Epidermal melanocyte (primary cell): ENCODE results near the gene MAGI1.

Experiments used
- DNase-seq: peaks from one replicate; pipeline ENCODE4 v3.0.0; 2011; ENCODE audit warnings: low spot score; ENCODE audit not compliant: insufficient read length

Gene MAGI1

DNA sequence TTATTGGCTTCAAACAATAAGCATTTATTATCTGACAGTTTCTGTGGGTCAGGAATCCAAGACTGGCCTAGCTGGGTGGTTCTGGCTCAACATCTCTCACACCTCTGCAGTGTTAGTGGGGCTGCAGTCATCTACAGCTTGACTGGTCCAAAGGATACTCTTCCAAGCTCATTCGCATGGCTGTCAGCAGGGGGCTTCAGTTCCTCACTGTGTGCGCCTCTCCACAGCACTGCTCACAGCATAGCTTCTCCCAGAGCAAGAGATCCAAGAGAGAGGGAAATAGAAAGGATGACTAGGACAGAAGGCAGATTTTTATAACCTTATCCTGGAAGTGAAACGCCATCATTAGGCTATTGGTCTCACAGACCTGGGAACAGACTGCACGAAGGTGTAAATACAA lies 64.2 kb downstream of the MAGI1 start:
- no peak for DNase-seq

DNA sequence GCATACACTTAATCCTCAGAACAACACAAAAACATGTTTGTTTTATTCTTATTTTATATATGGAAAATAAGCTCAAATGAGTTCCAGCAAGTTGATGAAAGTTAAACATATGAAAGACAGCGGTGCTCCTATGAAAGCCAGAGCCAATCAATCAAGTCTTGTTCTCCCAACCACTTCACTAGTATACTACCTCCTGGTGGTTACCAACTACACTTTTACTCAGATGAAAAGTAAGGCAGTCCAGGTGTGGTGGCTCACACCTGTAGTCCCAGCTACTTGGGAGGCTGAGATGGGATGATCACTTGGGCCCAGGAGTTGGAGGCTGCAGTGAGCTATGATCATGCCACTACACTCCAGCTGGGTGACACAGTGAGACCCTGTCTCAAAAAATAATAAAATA lies 66.0 kb downstream of the MAGI1 start:
- DNase-seq, result no peak

DNA sequence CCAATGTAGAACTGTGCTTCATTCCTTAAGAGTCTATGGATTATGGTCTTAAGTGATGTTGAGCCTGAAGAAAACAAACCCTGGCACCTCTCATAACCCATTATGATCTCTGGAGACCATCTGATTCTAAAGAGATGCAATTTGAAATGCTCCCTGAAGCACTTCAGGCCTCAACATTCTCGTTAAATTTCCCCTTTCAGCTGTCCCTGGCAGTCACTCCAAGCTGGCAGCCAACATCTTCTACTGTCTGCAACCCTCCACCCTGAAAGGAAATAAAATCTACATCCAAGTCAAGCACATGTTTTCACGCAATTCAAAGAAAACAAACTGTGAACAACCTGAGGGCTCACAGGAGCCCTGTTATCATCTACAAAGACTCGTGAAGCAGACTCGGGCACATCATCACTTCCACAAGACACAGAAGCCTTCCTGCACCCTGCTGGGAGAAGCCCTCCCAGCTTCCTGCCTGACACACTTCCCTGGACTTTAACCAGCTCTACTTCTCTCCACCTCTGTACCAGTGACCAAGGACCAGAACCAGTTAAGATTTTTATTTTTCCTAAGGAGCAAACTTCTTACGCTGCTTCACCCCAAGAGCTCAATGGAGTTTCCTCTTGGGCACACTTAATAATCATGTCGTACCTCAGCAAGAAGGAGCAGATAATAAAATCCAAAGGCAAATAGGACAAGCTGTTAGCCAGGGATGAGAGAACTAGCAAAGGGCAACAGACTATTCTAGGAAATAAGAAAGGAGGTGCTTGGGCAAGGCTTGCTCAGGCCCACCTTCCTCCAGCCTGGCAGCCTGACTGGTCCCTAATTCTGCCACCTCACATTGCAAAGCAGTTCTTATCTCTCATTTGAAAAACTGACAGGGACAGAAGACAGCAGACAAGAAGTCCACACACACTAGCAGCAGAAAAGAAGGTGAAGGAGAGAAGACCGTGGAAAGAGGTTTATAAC lies 67.1 kb downstream of the MAGI1 start:
- no peak for DNase-seq

DNA sequence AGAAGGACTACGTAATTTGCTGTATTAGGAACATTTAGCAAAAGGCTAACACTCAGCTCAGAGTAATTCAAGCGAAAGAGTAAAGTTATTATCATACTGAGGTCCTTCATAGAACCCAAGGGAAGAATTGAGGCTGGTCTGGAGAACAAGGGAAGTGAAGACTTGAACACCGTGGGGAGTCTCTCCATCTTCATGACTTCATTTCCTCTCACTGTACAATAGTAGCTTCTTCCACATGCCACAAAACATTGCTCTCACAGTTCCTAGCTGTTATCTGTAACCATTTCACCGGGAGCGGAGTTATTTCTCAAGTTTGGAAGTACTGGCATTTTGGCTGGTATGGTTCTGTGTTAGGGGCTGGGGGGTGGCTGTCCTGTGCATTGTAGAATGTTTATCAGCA lies 69.7 kb downstream of the MAGI1 start:
- DNase-seq, result no peak

DNA sequence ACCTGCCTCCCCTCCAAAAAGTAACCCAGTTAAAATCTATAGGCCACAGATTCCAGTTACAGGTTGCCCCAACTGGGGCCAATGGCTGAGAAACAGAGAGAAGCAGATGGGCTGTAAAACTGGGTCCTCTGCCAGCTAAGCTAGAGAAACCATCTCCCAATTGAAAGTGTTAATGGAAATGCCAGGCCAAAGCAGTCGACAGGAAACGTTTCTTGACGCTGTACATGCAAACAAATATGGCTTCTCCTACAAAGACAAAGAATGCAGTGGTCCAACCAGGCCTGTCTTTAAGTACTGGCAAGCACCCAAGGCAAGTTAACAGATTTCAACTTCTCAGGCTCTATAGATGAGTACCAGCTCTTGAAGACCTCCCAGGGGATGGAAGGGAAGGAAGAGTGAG lies 71.3 kb downstream of the MAGI1 start:
- no peak for DNase-seq

DNA sequence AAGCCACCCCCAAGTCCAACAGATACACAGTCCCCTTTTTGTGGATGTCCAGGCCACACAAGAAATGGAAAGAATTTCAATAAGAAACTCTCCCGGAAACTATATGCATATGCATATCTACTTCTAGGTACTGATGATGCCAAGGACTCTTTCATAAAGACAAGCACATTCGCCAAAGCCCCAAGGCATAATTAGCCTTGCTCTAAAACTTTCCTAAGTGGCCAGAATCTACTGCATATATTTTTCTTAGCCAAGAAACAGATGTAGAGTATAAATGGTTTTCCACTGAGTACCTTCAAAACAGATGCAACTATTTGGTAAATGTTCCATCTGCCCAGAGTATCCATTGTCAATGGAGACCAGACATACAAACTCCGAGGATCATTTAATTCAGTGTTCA lies 73.9 kb downstream of the MAGI1 start:
- no peak for DNase-seq

DNA sequence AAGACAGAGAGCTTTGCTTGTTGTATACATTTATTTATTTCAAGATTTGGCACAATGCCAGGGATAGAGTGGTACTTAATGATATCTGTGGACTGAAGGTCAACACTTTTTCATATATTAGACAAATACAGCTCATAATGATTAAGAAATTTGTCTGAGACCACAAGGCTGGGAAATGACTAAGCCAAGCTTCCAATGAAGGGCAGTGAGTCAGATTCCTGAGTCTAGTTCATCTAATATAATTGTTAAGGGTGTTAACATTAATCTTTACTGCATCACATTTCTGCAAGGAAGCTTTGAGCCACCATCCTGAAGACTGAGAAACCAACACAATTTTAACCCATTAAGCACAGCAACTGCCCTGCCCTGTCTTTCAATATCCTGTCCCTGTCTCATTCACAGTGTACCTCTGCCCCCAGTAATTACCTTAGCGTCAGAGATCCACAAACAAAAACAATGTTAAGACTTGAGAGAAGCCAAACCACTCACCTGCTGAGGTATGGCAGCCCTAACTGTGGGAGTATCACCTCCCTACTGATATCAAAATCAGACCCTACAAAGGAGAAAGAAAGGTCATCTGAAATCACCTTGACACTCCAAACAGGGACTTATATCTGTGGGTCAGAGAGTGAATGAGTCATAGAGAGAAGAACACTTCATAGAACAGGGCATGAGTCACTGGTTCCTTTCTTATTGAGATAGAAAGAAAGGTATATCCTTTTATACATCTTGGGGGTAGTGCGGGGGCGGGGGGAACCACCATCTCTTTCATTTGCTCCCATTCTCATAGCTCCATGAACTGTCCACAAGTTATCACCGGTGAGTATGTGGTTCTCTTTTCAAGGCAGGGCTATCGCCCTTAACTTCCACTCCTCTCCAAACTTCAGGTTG lies 74.7 kb downstream of the MAGI1 start:
- DNase-seq, result no peak

DNA sequence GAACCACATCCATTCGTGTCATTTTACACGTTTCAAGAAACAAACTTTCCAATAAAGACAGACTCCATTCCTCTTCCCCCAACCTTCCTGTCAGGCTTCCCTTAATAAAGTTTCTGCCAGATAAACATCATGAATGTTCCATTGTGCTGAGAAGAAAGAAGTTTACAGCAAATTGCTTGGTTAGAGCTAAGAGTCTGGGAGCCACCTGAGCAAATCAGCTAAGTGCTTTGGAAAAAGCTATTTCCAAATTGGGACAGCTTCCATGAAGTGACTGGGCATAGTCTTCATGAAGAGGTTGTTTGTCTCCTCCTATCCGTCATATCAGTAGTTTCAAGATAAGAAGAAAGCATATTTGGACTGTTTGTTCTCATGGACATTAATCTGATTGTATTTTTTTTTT lies 77.0 kb downstream of the MAGI1 start:
- no peak for DNase-seq

DNA sequence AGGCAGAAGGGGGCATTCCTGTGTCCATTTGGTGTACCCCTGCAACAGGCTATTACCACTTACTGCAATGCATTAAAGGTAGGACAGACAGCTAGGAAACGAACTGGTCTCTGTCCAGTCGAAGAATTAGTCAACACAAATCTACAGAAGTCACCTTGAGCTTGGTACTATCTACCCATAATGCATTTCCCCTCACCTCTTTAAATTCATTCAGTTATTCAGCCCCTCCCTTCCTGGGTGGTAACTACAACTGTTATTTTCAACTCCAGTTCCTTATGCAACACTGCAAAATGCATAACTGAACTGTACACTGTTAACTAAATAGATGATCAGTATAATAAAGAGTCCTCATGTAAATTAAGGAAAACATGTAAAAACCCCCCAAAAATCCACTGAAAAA lies 77.6 kb downstream of the MAGI1 start:
- DNase-seq, result no peak

DNA sequence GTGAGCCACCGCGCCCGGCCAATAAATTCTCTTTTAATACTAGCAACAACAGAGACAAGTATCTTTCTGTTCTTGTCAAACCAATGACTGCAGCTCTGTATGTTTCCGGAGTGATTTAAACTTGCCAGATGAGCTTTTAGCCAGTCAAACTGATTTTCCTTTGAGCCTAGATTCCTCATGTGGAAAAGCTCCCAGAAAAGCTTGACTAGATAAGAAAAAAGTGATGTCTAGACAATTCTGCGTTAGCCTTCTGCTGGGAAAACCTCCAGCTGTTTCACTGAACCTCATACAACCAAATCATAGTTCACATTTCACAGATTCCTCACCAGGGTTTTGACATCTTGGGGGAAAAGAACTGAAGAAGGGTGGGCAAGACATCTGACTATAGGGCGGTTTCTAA lies 78.6 kb downstream of the MAGI1 start:
- DNase-seq, result no peak

DNA sequence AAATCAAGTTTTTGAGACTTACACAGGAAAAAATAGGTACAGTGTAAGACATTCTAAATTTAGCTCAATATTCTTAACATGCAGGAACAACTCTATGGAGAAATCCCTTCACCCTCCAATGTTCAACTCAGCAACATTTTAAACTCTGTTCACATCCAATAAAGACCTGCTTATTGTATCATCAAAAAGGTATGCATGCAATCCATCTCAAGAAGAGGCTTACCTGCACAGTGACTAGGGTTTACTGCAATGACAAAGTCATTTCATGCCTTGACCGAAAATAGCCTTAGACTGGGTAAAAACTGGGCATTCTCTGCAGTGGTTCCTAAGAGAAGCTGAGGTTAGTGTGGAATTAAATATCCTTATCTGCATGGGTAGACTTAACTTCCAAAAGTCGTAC lies 80.5 kb downstream of the MAGI1 start:
- no peak for DNase-seq

DNA sequence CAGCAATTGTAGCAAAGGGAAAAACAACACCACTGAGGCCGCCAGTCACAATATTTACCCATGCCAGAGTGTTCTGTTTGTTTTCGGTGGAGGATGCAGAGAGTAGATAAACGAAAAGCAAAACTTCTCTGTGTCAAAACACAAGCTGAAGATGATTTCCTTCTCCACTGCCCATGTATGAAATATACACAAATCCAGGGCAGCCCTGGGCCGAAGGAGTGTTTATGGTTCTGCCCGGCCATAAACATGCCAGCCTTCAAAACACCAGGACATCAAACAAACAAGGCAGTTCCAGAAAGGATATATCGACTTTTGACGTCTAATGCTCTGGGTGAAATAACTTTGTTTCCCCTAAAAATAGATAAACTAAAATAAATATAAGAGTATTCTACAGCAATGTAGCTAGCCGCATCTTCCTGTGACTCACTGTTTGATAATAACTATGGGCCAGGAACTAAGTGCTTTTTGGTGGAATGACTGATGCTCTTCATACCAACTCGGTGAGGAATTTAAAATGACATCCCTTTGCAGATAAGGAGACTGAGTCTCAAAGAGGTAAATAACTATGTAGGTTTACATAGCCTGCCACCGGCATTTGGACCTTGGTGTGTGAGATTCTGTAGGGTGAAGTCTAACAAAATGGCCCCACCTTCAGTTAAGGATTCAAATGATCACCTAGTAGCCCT lies 82.8 kb downstream of the MAGI1 start:
- no peak for DNase-seq

DNA sequence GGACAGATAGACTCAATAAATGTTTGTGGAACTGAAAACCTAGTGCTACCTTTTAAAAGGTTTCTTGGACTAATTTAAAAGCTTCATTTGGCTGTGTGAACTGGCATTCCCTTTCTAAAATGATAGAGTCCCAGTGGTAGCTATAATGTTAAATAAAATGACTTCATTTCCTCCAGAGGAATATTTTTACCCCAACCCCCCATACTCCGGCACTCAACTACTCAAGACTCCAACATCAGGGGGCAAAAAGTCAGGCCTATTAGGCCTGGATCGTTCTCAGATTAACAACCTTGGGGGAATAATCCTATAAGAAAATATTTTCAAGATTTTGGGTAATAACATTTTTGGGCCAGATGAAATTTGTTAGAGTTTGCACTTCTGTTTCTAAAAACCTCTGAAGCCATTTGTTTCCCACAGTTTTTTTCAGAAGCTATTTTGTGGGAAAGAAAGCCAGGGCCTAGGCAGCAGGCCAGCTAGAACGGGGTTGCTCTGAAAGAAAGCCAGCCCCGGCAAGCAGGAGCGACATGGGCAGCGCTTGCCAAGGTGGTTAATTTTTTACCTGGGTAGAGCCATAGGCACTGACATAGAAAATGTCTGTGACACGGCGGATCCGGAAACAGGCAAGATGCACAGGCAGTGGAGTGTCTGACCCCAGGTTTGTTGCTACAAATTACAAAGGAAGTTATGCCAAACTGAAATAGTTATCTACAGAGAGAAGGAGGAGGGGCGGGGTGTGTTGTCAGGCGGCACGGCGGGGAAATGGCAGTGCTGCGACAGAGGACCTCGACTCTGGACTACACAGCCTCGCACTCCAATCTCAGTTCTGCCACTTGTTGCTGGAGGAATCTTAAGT lies 84.6 kb downstream of the MAGI1 start:
- DNase-seq, result no peak

DNA sequence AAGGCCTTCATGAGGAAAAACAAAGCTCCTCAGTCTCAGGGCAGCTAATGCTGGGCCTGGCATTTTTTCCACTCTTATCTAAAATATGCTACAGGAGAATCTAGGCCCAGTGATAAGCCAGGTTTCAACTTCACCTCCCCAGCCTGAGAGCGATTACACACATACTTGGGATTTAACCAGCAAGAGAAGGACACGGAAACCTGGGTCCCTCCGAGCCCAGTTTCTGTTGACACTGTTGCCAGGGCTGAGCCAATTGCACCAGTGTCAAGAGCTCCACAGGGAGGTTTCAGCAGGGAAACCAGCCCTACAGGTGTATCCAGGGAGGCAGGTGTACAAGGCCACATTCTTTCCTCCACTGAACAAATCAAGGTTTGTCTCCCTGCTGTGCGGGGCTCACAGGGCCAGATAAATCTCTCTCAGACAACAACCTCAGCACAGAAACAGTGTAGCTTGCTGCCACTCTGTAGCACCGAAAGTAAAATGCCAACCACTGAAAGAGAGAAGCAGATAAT lies 85.4 kb downstream of the MAGI1 start:
- DNase-seq, result no peak

DNA sequence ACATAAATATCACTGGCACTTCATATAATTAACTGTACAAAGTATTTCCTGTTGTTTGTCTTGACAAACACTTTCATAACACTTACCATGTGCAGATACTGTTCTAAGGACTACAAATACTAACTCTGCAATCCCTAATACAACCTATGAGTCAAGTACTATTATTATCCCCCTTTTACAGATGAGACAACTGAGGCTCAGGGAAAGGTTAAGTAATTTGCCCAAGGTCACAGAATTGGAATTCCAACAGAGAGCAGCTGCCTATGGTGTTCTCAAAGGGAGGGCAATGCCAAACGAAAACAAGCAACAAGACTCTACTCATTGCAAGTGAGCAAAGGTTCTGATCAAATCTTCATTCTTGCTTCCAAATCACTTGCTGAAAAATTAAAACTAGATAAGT lies 85.9 kb downstream of the MAGI1 start:
- no peak for DNase-seq

DNA sequence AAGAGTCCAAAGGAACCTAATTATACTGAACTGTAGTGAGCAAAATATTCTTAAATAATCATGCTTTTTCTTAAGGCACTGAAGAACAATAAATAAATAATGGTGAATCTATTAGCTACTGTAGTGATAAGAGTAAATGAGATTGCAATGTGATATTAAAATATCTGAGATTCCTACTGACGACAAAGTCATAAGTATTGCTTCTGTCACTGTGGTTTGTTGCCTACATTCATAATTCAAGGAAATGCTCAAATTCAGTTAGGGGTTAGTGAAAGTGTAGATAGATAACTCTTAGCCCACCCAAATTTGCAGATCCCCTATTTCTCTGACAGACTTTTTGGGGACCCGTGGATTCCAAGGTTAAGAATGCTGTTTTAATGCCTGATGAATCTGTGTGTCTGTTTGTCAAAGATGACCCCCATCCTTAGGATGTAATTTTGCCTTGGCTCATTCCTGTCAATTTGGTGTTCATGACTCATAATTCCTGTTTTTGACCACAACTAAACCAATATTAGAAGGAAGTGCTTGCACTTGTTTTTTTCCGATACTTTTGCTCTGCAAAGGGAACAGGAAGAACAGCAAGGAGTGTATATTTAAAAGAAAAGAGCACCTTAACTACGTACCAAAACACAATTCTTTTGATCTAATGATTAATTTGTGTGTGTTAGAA lies 86.7 kb downstream of the MAGI1 start:
- DNase-seq, result no peak

DNA sequence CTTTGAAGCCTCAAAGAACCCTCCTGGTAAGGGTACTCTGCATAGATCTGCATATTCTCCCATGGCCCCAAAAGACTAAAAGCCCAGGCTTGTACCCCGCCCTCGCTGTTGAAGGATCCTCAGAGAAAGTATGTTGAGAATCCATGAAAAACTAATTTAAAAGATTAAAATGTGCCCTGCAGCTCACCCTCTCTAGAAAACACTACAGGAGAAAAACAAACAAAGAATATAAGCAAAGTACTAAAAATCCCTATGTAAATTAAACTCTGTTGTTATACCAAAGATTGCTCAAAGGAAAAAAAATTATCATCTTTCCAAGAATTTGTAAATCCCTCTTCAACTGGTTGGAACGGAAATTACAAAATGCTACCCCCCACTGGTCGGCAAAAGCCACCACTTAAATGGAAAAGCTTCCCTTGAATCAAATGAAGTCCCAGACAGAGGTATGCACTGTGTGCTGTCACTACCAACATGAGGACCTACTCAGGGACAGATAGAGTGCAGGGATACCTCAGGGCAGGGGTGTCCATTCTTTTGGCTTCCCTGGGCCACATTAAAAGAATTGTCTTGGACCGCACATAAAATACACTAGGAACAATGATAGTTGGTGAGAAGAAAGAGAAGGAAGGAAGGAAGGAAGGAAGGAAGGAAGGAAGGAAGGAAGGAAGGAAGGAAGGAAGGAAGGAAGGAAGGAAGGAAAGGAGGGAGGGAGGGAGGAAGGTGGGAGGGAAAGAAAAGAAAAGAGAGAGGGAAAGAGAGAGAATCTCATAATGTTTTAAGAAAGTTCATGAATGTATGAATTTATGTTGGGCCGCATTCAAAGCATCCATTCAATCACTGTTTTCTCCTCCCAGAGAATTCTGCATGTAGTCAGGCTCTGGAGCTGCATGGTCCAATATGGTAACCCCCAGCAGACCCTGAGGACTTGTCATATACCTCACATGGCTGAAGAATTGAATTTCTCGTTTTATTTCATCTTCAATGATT lies 88.1 kb downstream of the MAGI1 start:
- no peak for DNase-seq

DNA sequence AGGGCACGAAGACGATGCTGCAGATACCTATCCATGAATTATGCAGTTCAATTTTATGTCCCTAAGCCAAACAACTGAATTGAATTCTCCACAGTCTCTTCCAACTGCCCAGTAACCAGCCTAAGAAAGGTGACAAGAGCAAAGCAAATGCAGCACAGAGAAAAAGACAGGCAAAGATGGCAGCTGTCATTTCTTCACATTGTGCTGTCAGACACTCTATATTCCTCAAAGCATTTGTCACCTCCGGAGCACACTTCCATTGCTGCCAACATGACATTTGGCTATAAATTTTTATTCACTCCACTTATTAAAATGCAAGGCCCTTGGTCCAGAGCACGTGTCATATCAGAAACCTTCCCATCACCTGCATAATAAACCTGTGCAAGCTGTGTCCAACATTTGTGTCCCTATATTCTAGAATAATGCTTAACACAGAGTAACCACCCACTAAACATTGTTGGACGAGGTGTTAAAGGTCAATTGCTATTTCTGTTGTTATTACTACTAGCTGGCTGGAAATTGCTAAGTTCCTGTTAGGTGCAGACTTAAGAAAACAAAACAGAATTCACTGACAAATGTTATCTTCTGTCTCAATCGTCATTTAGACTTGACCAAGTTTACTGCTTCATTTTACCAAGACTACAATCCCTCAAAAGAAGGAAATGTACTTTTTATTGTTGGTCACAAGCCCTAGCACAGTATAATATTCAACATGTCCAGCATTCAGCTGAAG lies 89.7 kb downstream of the MAGI1 start:
- no peak for DNase-seq
